HG03460 (cell line): ENCODE results near the gene SPSB2.

Source experiments
- ATAC-seq: cut with Tn5 transposase; IDR thresholded peaks from one replicate; pipeline ENCODE4 v1.9.1; 2021; ENCODE audit not compliant: unreplicated experiment

Gene SPSB2

GRCh38 chr12:6821591-6822425, 51.3 kb downstream of the SPSB2 start, which contains the start of gene GPR162:
Gene GPR162 (plus strand): TSS chr12:6821821. CDS start chr12:6823899, 2,078 bp downstream.
- no peak for ATAC-seq
